ENCODE results near the gene AMELY.
"Not testable (repeated sequence)": the region's sequence is repeated elsewhere in the genome, so short reads cannot be mapped to it uniquely, and the experiment has no call there.

The AMELY gene

GRCh38 chrY:6911253-6911881 is at the start of gene AMELY:
Gene AMELY, minus strand, starts transcription at chrY:6911752. Its CDS starts 39,144 bp downstream, at chrY:6872608.
- no peak for DNase-seq

GRCh38 chrY:6949947-6950346 is 38.4 kb upstream of the AMELY start:
- DNase-seq = no peak

- no peak for DNase-seq
Observed at GRCh38 chrY:6948378-6948777, 36.8 kb upstream of the AMELY start.

GRCh38 chrY:6947695-6948094 is 36.1 kb upstream of the AMELY start:
- no peak for DNase-seq

DNA sequence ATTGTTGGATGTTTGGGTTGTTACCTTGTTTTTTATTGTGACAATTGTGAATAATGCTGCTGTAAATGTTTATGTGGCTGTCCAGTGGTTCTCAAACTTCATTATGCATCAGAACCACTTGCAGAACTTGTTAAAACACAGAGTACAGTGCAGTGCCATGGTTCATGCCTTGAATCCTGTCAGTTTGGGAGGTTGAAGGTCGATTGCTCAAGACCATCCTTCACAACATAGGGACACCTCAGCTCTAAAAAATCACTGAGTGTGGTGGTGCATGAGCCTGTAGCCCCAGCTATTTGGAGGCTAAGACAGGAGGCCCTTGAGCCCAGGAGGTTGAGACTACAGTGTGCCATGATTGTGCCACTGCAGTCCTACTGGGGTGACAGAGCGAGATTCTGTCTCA is 23.9 kb upstream of the AMELY start:
- no peak for DNase-seq

DNA sequence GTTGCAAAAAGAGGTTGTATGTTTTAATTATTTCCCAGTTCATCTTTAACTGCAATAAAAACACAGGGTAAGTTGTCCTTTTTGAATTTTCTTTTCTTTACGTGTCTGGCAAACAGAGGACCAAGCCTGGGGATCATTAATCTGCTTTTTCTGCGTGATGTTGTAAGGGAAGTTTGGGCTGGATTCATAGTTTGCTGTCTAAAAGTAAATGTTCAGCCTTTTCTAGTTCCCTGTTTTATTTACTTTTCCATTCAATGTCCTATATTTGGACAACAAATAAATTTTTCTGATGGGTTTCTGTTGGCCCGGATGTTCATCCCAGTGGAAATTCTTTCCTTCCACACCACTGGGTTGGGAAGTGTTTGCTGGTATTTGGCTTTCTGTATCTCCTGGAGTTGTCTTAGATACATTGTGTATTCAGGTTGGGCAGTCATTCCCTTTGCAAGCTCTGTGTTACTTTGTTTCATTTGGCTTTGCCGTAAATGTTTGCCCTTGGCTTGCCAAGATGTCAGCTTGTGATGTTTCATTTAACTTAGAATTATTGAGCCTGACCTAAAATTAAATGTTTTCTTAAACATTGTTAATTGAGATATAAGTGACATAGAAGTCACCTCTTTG is 20.3 kb upstream of the AMELY start:
- DNase-seq = no peak

GRCh38 chrY:6929237-6929636 is 17.7 kb upstream of the AMELY start:
- DNase-seq = no peak

DNA sequence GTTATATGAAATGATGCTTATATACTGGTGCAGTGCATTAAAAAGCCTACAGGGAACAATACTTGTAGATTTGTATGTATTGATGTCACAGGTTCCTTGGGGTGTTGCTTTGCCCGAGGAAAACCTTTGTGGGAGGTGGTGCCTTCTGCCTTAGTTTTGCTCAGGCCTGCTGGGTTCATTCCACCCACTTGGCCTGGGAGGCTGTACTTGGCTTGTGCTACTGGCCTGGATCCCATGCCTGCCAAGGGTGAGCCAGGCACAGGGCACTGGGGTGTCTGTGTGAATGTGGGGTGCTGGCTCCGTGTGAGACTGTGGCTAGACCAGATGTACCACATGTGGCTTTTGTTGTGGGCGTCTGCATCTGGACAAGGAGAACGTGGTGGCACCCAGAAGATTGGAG is 16.7 kb upstream of the AMELY start:
- DNase-seq = no peak

DNA sequence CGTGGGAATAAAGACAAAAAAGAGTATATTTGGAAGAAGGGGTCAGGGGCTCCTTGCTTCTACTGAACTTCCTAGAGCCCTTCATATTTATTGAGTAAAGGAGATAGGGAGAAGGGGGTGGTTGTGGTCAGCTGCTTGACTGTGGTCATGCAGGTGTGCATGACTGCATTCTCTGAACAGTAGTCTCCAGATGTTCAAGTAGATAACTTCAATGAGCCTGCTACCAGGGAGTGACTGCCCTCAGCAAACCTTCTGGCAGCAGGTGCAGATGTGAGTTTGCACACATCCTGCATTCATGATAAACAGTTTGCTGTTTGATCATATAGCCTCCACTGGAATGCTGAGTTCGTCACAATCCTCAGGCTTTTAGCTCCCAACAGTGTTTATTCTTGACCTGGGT is 9.5 kb upstream of the AMELY start:
- no peak for DNase-seq

DNA sequence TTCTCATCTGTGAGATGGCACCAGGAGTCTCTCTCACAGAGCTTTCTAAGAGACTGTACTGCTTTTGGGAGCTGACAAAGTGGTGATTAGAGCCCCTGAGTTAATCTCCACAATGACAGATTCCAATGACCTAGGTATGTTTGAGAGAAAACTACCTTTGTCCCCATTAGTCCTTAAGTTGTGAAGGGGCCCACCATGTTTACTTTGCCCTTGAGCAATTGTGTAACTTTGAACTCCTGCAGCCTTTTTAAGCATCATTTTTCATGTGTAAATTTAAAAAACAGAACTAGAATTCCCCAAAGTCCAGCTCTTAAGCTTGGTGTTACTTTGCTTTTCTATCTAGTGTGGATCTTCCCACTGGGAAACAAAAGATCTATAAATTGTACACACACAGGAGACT is 1.8 kb upstream of the AMELY start:
- no peak for DNase-seq

DNA sequence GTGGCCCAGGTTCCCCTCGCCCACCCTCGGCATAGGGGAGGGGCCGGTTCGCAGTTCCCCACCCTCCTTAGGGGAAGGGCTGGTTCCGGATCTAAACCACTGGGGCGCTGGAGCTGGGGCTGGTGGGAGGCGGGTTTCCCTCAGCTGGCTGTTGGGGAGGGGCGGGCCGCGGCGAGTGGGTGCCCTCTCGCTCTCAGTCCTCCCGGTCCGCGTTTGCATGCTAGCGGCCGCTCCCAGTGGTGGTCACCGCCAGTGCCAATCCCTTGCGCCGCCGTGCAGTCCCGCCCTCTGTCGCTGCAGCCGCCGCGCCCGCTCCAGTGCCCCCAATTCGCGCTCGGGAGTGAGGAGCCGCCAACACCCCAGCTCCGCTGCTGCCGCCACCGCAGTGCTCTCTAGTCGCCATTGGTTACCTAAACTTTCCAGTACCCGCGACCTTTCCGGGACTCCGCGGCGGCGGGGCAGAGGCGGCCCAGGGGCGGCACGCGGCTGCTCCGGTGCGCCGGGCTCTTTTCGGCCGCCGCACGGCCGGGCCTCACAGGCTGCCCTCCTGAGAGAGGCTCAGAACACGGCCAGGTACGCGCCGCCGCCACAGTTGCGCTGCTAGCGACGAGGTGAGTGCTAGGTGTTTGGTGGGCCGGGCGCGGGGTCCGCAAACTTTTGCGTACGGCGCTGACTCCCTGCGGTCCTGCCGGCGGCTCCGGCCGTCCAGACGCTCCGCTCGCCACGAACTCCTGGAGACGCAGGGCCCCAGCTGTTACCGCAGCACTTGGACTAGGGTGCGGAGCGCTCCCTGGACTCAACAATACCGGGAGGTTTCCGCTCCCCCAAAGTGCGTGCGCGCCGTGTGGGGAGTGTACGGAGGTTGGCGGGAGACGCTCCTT is 940 bp downstream of the AMELY start, which contains the start of gene TBL1Y:
Gene TBL1Y, plus strand, starts transcription at position 326 of the 881 bp plus-strand sequence. CDS start 114,388 bp downstream, outside the sequence.
- DNase-seq = no peak

GRCh38 chrY:6909856-6910255 is 1.7 kb downstream of the AMELY start:
- no peak for DNase-seq

GRCh38 chrY:6909118-6909521 is 2.4 kb downstream of the AMELY start:
- no peak for DNase-seq

DNA sequence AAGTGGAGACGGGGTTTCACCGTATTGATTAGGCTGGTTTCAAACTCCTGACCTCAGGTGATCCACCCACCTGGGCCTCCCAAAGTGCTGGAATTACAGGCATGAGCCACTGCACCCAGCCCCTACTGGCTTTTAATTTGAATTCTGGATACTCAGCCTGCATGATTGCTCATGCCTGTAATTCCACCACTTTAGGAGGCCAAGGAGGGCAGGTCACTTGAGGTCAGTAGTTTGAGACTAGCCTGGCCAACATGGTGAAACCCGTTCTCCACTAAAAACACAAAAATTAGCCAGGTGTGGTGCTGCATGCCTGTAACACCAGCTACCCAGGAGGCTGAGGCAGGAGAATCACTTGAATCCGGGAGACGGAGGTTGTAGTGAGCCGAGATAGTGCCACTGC is 3.5 kb downstream of the AMELY start:
- not testable (repeated sequence) for DNase-seq

DNA sequence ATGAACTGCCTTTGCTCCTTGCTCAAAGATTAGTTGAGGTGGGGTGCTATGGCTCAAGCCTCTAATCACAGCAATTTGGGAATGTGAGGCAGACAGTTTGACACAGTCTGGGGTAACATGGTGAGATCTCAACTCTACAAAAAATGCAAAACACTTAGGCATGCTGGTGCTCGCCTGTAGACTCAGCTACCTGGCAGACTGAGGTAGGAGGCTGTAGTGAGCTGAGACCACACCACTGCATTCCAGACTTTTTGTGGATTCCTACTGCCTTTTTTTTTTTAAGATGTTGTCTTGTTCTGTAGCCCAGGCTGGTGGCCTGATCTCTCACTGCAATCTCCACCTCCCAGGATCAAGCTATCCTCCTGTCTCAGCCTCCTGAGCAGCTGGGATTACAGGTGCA is 4.0 kb downstream of the AMELY start:
- DNase-seq = no peak

- not testable (repeated sequence) for DNase-seq
Observed at GRCh38 chrY:6902116-6902515, 9.4 kb downstream of the AMELY start.

DNA sequence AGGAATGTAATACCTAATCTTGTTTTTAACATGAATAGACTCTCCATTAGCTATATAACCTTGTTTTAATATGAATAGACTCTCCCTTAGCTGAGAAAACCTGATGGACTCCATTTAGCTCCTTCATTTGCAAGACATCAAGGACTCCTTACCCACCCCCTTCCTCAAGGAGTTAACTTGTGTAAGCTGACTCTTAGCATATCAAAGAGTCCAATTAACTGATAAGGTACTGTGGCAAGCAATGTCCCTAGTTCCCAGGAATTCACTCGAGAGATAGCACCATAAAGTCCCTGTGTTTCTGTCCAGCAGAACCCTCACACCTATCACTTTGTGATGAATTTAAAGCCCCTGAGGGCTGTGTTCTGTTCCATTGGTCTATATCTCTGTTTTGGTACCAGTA is 16.3 kb downstream of the AMELY start:
- DNase-seq = no peak

DNA sequence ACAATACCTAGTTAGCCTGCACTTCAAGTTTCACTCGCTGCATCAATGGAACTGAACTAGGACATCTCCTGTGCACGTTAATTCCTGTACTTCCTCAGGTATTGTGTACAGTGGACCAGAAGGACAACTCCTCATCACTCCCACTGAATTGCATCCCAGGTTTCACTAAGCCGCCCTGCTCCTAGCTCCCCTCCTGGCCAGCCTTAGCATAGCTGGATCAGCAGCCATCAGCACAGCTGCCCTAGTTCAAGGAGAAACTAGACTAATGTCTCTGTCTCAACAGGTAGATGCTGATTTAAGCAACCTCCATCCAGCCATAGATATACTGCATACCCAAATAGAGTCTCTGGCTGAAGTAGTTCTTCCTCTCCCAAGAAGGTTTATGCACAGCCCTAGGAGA is 17.1 kb downstream of the AMELY start:
- no peak for DNase-seq

GRCh38 chrY:6849384-6849783 is 62.2 kb downstream of the AMELY start:
- no peak for DNase-seq

- not testable (repeated sequence) for DNase-seq
Observed at GRCh38 chrY:6842650-6843049, 68.9 kb downstream of the AMELY start.

All from islet precursor cell (in vitro differentiated cells).